GM21825 (cell line): ENCODE results near the gene GRIK2.

Source experiments
- ATAC-seq: cut with Tn5 transposase; IDR thresholded peaks from one replicate; pipeline ENCODE4 v1.9.1; 2021; ENCODE audit warnings: mild to moderate bottlenecking, moderate library complexity; ENCODE audit not compliant: unreplicated experiment

GRIK2 gene

GRCh38 chr6:101700655-101701054, 307.1 kb downstream of the GRIK2 start:
- ATAC-seq = no peak

GRCh38 chr6:101703311-101703710, 309.8 kb downstream of the GRIK2 start:
- no peak for ATAC-seq

GRCh38 chr6:101705866-101706265, 312.4 kb downstream of the GRIK2 start:
- ATAC-seq = no peak

- ATAC-seq = no peak
Measured at GRCh38 chr6:101706576-101706975, 313.1 kb downstream of the GRIK2 start.

GRCh38 chr6:101711518-101711917, 318.0 kb downstream of the GRIK2 start:
- ATAC-seq = no peak

GRCh38 chr6:101716387-101716786, 322.9 kb downstream of the GRIK2 start:
- no peak for ATAC-seq

GRCh38 chr6:101716810-101717209, 323.3 kb downstream of the GRIK2 start:
- ATAC-seq = no peak

GRCh38 chr6:101719521-101719920, 326.0 kb downstream of the GRIK2 start:
- ATAC-seq = no peak

GRCh38 chr6:101722471-101722870, 329.0 kb downstream of the GRIK2 start:
- ATAC-seq = no peak

GRCh38 chr6:101722991-101723579, 329.6 kb downstream of the GRIK2 start:
- ATAC-seq = no peak

GRCh38 chr6:101728388-101728787, 334.9 kb downstream of the GRIK2 start:
- ATAC-seq = no peak

- no peak for ATAC-seq
Measured at GRCh38 chr6:101728956-101729355, 335.4 kb downstream of the GRIK2 start.

GRCh38 chr6:101730954-101731353, 337.4 kb downstream of the GRIK2 start:
- ATAC-seq = no peak

- no peak for ATAC-seq
Measured at GRCh38 chr6:101733899-101734298, 340.4 kb downstream of the GRIK2 start.

GRCh38 chr6:101738481-101738880, 345.0 kb downstream of the GRIK2 start:
- ATAC-seq = no peak

GRCh38 chr6:101740631-101741030, 347.1 kb downstream of the GRIK2 start:
- no peak for ATAC-seq

GRCh38 chr6:101741474-101742171, 348.1 kb downstream of the GRIK2 start:
- no peak for ATAC-seq

GRCh38 chr6:101747160-101747559, 353.7 kb downstream of the GRIK2 start:
- no peak for ATAC-seq

- ATAC-seq = no peak
Measured at GRCh38 chr6:101747716-101748115, 354.2 kb downstream of the GRIK2 start.

- no peak for ATAC-seq
Measured at GRCh38 chr6:101755931-101756330, 362.4 kb downstream of the GRIK2 start.

GRCh38 chr6:101758368-101758767, 364.9 kb downstream of the GRIK2 start:
- no peak for ATAC-seq

- ATAC-seq = no peak
Measured at GRCh38 chr6:101760843-101761621, 367.5 kb downstream of the GRIK2 start.
